NCI-H1694 treated with DMSO at 0.1 percent for 48 hours (cell line): ENCODE measurements around the gene FKBP4.

Experiments
- DNase-seq: peaks from one replicate; lab custom pipeline; 2025; lab: John Stamatoyannopoulos, UW

The FKBP4 gene

GRCh38 chr12:2783936-2784600 is 10.7 kb upstream of the FKBP4 start:
- DNase-seq = peak; percentile 76

- DNase-seq = no peak
These were observed 9.8 kb upstream of the FKBP4 start for GRCh38 chr12:2785017-2785416.

- no peak for DNase-seq
These were observed 3.7 kb upstream of the FKBP4 start for GRCh38 chr12:2791089-2791488.

GRCh38 chr12:2792671-2793500 is 1.9 kb upstream of the FKBP4 start:
- no peak for DNase-seq

- DNase-seq = no peak
These were observed 1.2 kb upstream of the FKBP4 start for GRCh38 chr12:2793561-2793960.

- no peak for DNase-seq
These were observed 507 bp upstream of the FKBP4 start for GRCh38 chr12:2794191-2794735.

- peak; percentile 43 for DNase-seq
These were observed 769 bp downstream of the FKBP4 start for GRCh38 chr12:2795291-2796186.

GRCh38 chr12:2796187-2796666 is 1.5 kb downstream of the FKBP4 start:
- no peak for DNase-seq

GRCh38 chr12:2797721-2798418 is 3.1 kb downstream of the FKBP4 start:
- no peak for DNase-seq

- no peak for DNase-seq
These were observed 5.3 kb downstream of the FKBP4 start for GRCh38 chr12:2800046-2800570.

- DNase-seq = no peak
These were observed 6.4 kb downstream of the FKBP4 start for GRCh38 chr12:2801044-2801783.

GRCh38 chr12:2803635-2804392 is 9.0 kb downstream of the FKBP4 start:
- DNase-seq = no peak

GRCh38 chr12:2804393-2805142 is 9.8 kb downstream of the FKBP4 start:
- no peak for DNase-seq

- no peak for DNase-seq
These were observed 10.4 kb downstream of the FKBP4 start for GRCh38 chr12:2805143-2805520.

- no peak for DNase-seq
These were observed 11.9 kb downstream of the FKBP4 start for GRCh38 chr12:2806700-2807099.

- DNase-seq = no peak
These were observed 17.0 kb downstream of the FKBP4 start for GRCh38 chr12:2811801-2812200.

GRCh38 chr12:2812290-2813213 is 17.8 kb downstream of the FKBP4 start, which contains the start of gene ITFG2:
TSS of gene ITFG2 (plus strand) at chr12:2812668. CDS start at chr12:2812761, 93 bp downstream.
- DNase-seq = peak; percentile 99
